ENCODE measurements around the gene SLC25A21.

SLC25A21 gene

DNA sequence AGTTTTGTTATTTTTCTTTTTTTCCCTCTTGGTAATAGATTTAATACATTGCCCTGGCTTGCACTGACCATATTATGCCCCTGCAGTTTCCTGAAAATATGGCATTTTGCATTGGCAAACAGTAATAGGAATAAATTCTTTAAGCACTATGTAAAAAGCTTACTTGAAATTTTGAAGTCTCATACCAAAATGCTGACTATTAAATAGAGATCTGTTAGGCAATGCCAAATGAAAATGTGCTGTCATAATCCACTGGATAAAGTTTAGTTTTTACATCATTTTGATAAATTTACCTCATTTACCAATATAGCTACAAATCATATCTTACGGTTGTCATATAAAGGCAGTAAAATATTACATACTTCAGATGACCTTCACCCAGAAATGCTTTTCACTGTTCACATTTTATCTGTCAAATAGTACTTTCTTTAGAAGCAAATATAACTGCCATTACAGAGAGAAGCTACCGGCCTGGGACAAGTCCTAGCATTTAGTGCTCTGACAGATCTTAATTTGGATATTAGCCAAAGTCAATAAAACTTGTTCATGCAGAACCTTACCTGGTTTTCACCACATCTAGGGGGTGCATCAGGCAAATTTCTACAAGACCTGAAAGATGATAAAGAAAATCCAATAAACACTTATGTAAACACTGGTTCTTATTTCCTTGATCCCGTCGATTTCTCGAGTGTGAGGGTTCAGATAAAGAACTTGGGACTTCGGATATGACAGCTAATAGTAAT is 297.8 kb downstream of the SLC25A21 start:
- H3K9me3 ChIP-seq (ENCODE audit: control insufficient read depth, insufficient read depth, low read depth, low read length): no peaks in the 10 kb centered on the region
- TF ChIP-seq PRDM6 (tag by site-specific recombination; IDR thresholded peaks at IDR 0.05): peak; percentile 19; the same call in 1 of the 2 replicates
- TF ChIP-seq, protein P1, sequence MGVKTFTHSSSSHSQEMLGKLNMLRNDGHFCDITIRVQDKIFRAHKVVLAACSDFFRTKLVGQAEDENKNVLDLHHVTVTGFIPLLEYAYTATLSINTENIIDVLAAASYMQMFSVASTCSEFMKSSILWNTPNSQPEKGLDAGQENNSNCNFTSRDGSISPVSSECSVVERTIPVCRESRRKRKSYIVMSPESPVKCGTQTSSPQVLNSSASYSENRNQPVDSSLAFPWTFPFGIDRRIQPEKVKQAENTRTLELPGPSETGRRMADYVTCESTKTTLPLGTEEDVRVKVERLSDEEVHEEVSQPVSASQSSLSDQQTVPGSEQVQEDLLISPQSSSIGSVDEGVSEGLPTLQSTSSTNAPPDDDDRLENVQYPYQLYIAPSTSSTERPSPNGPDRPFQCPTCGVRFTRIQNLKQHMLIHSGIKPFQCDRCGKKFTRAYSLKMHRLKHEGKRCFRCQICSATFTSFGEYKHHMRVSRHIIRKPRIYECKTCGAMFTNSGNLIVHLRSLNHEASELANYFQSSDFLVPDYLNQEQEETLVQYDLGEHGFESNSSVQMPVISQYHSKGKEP (tag by site-specific recombination; IDR thresholded peaks at IDR 0.05): no peak
- H3K36me3 ChIP-seq (ENCODE audit: control insufficient read depth in 2 of 2, insufficient read depth in 1 of 2, low read length in 2 of 2): no peaks in the 10 kb centered on the region
- ChIA-PET POLR2A (no interaction called here), CTCF (interaction anchor here (0.7 kb wide), 1 partner anchor 102 kb away, joined by 5 read pairs; no protein-coding TSS in a partner anchor)
- H3K4me3 ChIP-seq (ENCODE audit: low read depth, low read length): no peak overlapping the region
- no peak overlapping the region for H3K27ac ChIP-seq (ENCODE audit: extremely low read depth, low read depth, low read length)
- peaks cover 5% of the 10 kb centered on the region for H3K4me1 ChIP-seq (ENCODE audit: control insufficient read depth, insufficient read depth, low read length)

- CTCF ChIA-PET: no interaction called here
- H3K4me3 ChIP-seq (ENCODE audit: low read depth, low read length): no peak overlapping the region
Observed at GRCh38 chr14:36870776-36871175, 301.6 kb downstream of the SLC25A21 start.

More at GRCh38 chr14:36870776-36871175, 301.6 kb downstream of the SLC25A21 start:
- POLR2A ChIA-PET: no interaction called here
- Histone ChIP-seq H3K9me3 (ENCODE audit: control insufficient read depth, insufficient read depth, low read depth, low read length) (no peaks in the 10 kb centered on the region), H3K27ac (ENCODE audit: extremely low read depth, low read depth, low read length) (no peak overlapping the region), H3K4me1 (ENCODE audit: control insufficient read depth, insufficient read depth, low read length) (peaks cover 5% of the 10 kb centered on the region), H3K36me3 (ENCODE audit: control insufficient read depth in 2 of 2, insufficient read depth in 1 of 2, low read length in 2 of 2) (no peaks in the 10 kb centered on the region)
- TF ChIP-seq ZNF843 (tag by site-specific recombination; IDR thresholded peaks at IDR 0.05) (no peak), ZNF324 (tag by site-specific recombination; IDR thresholded peaks at IDR 0.05) (no peak), GLI4 (tag by site-specific recombination; IDR thresholded peaks at IDR 0.05) (no peak), ZNF830 (tag by site-specific recombination; IDR thresholded peaks at IDR 0.05; ENCODE audit: low read depth) (no peak), ZNF169 (tag by site-specific recombination; IDR thresholded peaks at IDR 0.05) (no peak), ZBTB10 (tag by site-specific recombination; IDR thresholded peaks at IDR 0.05) (no peak), ZNF214 (tag by site-specific recombination; IDR thresholded peaks at IDR 0.05; ENCODE audit: borderline replicate concordance) (no peak), ZFP3 (tag by site-specific recombination; IDR thresholded peaks at IDR 0.05; ENCODE audit: low read depth) (no peak), HOXD13 (CRISPR knock-in tag; IDR thresholded peaks at IDR 0.05; ENCODE audit: borderline replicate concordance) (no peak)
- TF ChIP-seq, protein P2, sequence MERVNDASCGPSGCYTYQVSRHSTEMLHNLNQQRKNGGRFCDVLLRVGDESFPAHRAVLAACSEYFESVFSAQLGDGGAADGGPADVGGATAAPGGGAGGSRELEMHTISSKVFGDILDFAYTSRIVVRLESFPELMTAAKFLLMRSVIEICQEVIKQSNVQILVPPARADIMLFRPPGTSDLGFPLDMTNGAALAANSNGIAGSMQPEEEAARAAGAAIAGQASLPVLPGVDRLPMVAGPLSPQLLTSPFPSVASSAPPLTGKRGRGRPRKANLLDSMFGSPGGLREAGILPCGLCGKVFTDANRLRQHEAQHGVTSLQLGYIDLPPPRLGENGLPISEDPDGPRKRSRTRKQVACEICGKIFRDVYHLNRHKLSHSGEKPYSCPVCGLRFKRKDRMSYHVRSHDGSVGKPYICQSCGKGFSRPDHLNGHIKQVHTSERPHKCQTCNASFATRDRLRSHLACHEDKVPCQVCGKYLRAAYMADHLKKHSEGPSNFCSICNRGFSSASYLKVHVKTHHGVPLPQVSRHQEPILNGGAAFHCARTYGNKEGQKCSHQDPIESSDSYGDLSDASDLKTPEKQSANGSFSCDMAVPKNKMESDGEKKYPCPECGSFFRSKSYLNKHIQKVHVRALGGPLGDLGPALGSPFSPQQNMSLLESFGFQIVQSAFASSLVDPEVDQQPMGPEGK (tag by site-specific recombination; IDR thresholded peaks at IDR 0.05): no peak
- TF ChIP-seq, protein P3, sequence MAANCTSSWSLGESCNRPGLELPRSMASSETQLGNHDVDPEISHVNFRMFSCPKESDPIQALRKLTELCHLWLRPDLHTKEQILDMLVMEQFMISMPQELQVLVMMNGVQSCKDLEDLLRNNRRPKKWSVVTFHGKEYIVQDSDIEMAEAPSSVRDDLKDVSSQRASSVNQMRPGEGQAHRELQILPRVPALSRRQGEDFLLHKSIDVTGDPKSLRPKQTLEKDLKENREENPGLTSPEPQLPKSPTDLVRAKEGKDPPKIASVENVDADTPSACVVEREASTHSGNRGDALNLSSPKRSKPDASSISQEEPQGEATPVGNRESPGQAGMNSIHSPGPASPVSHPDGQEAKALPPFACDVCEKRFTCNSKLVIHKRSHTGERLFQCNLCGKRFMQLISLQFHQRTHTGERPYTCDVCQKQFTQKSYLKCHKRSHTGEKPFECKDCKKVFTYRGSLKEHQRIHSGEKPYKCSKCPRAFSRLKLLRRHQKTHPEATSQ (tag by site-specific recombination; IDR thresholded peaks at IDR 0.05): no peak
